ENCODE measurements around the gene ATP2C1.

The ATP2C1 gene

DNA sequence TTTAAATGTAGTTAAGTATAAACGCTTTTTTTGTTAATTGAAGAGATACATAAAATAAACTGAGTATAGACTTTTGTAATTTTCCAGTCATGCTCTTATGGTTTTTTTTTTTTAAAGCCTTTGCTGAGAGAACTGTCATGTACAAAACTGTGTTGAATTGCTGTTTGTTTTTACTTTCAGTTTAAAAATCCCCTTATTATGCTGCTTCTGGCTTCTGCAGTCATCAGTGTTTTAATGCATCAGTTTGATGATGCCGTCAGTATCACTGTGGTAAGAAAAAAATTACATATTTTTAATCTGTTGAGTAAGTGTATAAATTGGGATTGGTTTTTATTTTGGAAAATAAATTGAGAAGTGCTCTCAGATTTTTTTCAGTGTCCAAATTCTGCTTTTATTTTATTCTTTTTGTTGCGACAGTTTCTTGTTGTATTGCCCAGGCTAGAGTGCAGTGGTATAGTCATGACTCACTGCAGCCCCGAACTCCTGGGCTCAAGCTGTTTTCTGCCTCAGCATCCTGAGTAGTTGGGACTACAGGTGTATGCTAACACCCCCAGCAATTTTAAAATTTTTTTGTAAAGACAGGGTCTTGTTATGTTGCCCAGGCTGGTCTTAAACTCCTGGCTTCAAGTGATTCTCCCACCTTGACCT lies 40.7 kb downstream of the ATP2C1 start:
- no peak overlapping the region for H3K4me3 ChIP-seq (ENCODE audit: low read depth, low read length)
- no peak for DNase-seq (ENCODE audit: low read depth)
- no peak for TF ChIP-seq CTCF (IDR thresholded peaks at IDR 0.05; ENCODE audit: insufficient read depth, low read depth, low read length, missing control alignments)

- no peak for TF ChIP-seq CTCF (IDR thresholded peaks at IDR 0.05; ENCODE audit: insufficient read depth, low read depth, low read length, missing control alignments)
- no peak for DNase-seq (ENCODE audit: low read depth)
- no peak overlapping the region for H3K4me3 ChIP-seq (ENCODE audit: low read depth, low read length)
Observed at GRCh38 chr3:130935761-130936492, 42.0 kb downstream of the ATP2C1 start.

- no peak for TF ChIP-seq CTCF (IDR thresholded peaks at IDR 0.05; ENCODE audit: insufficient read depth, low read depth, low read length, missing control alignments)
- no peak overlapping the region for H3K4me3 ChIP-seq (ENCODE audit: low read depth, low read length)
- DNase-seq (ENCODE audit: low read depth) = no peak
Observed at GRCh38 chr3:130939753-130940152, 45.9 kb downstream of the ATP2C1 start.

DNA sequence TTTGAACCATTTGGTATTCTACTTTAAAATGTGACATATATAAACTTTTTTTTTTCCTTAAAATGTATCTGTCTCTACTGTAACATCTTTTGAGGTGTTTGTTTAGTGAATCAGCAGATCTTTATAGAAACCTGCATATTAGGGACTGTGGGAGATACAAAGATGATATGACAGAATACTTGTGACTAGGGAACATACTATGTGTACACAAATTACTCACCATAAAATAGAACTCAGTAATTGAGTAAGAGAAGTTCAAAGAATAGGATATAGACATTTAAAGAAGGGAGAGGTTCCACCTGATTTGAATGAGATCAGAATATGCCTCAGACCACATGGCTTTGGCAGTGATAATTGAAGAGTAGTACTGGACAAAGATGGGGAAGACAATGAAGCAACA lies 47.9 kb downstream of the ATP2C1 start:
- TF ChIP-seq CTCF (IDR thresholded peaks at IDR 0.05; ENCODE audit: insufficient read depth, low read depth, low read length, missing control alignments) = no peak
- DNase-seq (ENCODE audit: low read depth) = no peak

DNA sequence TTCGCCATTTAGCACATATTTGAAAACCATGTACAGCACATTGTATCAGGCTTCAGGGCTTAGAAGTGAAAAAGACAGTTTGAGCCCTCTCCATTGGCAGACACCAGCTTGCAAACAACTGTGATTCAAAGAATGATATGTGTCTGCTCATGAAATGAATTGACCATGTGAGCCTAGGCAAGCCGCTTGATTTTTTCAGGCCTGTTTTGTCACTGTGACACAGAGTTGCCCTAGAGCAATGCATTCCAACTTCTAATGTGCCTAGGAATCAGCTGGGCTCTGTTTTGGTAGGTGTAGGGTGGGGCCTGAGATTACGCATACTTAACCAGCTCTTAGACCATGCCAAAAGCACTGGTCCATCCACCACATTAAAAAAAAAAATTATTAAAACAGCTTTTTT lies 53.0 kb downstream of the ATP2C1 start:
- DNase-seq (ENCODE audit: low read depth) = no peak

More for the DNA sequence above, 47.9 kb downstream of the ATP2C1 start:
- no peak overlapping the region for H3K4me3 ChIP-seq (ENCODE audit: low read depth, low read length)

GRCh38 chr3:130948001-130948773 lies 54.3 kb downstream of the ATP2C1 start:
- TF ChIP-seq CTCF (IDR thresholded peaks at IDR 0.05; ENCODE audit: insufficient read depth, low read depth, low read length, missing control alignments) = no peak
- H3K4me3 ChIP-seq (ENCODE audit: low read depth, low read length) = no peak overlapping the region
- no peak for DNase-seq (ENCODE audit: low read depth)

More for the DNA sequence above, 53.0 kb downstream of the ATP2C1 start:
- H3K4me3 ChIP-seq (ENCODE audit: low read depth, low read length) = no peak overlapping the region
- TF ChIP-seq CTCF (IDR thresholded peaks at IDR 0.05; ENCODE audit: insufficient read depth, low read depth, low read length, missing control alignments) = no peak

Data from GM12865 (cell line).